HG02884 (cell line): ENCODE measurements around the gene LGMN.
"Not testable (repeated sequence)": the region's sequence is repeated elsewhere in the genome, so short reads cannot be mapped to it uniquely, and the experiment has no call there.

ENCODE experiments used
- ATAC-seq: cut with Tn5 transposase; IDR thresholded peaks from one replicate; pipeline ENCODE4 v1.9.1; 2021; ENCODE audit warnings: mild to moderate bottlenecking, moderate library complexity; ENCODE audit not compliant: unreplicated experiment

Gene LGMN

DNA sequence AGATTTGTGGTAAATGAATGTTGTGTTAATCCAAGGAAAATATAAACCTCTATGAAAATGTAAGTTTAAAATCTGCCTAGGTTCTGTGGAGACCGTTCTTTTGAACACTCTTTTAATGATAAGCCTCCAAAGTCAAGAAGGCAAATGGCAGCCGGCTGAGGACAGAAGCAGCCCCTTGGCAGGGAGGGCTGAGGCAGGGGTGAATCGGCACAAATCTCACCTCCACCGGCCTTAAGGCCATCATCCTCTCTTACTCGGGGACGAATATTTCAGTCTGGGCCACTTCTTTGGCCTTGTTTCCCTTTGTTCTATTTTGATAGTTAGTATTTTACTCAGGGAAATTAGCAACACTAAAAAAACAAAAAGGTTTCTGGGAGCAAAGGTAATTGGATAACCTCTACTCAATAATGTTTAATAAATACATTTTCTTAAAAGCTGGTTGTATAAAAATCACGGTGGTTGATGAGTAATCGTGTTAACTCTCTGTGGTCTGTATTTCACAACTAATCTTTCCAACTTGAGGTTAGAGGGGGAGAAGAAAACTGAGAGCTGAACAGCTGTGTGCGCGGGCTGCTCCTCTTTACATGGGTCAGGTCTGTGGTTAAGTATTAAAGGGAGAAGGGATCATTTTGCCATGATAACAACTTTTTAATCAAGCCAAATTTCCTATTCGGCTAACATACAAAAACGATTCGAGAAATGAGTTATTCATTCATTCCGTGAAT is 18.6 kb downstream of the LGMN start:
- peak; percentile 57 for ATAC-seq

DNA sequence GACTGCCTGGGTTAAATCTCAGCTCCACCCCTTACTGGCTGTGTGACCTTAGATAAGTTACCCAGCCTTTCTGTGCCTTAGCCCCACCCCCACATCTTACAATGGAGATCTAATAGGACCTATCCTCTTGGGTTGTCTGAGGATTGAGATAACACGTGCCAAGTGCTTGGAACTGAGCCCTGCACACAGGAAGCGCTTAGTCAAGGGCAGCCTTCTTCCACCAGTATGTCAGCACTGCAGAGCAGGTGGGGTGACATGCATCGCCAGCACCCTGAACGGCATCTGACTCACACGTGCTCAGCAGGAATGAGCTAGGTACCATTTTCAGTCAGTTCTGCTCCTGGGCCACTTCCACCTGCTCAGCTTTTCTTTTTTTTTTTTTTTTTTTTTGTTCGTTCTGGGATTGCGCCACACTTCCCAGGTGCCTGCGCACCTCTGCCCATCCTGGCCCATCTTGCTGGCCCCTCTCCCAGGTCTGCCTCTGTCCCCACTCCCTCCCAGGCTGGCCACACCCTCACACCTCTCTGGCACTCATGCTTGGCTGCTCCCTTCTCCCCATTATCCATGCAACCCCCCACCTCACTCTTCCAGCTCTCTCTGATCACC is 19.6 kb downstream of the LGMN start:
- no peak for ATAC-seq

DNA sequence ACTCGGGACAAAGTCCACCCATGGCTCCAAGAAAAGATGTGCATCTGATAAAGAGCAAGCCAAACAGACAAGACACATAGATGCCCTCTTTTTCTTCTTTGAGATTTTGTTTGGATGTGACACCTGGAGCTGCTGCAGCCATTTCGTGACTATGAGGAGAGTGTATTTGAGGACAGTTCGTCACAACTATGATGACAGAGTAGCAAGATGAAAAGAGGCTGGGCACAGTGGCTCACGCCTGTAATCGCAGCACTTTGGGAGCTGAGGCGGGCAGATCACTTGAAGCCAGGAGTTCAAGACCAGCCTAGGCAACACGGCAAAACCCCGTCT is 21.5 kb downstream of the LGMN start:
- no peak for ATAC-seq

DNA sequence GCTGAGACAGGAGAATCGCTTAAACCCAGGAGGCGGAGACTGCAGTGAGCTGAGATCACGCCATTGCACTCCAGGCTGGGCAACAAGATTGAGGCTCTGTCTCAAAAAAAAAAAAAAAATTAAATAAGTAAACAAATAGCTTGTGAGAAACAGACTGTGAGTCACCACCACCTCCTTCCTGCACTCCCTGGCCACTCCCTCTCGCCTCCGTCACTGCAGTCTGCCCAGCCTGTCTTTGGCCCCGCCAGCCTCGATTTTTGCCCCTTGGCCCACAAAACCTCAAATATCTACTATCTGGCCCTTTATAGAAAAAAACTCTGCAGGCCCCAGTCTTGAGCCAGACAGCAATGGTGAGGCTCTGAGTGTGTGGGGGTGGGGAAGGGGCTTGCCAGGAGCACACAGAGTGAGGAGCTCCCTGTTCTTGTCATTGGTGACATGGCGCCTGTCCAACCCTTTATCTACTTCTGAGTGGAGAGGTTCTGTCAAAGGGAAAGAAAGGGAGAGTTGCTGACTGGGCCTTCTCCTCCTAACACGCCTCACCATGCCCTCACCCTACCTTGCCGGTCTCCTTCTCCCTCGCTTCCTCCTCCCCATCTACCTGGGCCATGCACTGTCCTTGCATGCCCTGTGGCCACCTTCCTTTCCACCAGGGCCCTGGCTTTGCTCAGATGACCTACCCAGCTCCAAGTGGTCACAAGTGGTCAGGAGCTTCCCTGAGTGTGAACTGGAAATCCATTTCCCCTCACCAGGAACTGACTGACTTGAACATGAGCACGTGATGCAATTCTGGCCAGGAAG is 22.1 kb downstream of the LGMN start:
- no peak for ATAC-seq

DNA sequence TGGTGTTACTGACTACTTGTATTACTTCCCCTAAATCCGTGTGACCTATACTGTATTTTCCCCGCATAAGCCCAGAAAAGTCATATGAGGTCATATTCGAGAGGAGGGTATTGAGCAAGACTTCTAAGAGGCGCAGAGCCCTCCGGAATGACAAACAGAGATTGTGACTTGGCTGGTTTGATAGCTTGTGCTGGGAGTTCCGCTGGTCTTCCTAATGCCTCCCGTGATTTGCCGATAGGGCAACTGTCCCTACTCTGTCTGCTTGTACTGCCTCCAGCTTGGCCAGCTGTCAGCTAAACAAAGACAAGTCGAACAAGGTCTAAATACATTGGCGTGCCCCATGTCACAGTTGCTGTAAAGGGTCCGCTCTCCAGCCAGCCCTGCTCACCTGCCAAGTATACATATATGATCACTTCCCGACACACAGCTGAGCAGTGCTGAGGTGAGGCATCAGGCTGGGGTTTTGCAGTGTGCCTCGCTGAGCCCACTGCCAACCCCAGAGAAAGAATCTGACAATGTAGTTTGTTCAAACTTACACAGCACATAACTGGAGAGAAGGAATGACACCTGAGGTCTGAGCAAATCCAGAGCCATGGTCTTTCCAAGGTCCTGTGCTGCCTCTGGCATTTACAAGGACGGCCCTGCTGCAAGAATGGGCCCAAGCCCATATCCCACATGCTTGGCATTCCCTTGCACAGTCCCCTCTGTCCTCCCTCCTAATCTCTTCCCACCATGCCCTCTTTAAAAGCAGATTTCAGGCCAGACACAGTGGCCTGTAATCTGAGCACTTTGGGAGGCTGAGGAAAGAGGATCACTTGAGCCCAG is 23.7 kb downstream of the LGMN start:
- ATAC-seq = no peak

DNA sequence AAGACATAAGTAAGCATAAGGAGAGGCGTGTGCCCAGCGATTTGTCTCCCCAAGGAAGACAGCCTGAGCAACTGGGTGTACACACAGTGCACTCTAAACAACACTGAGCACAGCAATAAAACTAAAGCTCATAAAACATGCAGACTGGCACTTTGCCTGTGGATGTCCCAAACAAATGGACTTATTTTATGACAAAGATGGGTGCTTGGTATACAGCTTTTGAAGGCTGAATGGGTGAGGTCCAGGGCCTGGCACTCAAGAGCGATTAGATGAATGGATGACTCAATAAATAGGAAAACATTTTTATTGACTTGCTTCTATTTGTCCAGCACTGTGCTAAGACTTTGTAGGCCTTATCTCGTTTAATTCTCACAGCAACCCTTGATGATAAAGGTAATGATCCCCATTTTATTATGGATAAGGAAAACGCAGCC is 28.5 kb downstream of the LGMN start:
- ATAC-seq = no peak

DNA sequence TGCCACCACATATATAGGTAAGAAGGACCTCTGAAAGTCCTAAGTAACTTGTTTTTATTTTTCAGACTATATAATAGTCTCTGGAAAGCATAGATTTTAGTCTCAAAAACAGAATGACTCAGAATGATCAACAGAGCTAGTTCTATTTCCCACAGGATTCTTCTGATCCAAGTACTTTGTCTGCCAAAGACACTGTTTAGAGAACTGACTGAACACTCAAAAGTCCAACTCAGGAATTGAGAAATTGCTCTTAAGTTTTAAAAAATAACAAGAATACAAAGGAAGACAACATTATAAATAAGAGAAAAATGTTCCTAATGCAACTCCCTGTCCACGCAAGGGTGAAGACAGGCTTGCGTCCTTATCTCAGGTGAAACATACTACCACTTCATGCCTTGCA is 29.0 kb downstream of the LGMN start:
- no peak for ATAC-seq

DNA sequence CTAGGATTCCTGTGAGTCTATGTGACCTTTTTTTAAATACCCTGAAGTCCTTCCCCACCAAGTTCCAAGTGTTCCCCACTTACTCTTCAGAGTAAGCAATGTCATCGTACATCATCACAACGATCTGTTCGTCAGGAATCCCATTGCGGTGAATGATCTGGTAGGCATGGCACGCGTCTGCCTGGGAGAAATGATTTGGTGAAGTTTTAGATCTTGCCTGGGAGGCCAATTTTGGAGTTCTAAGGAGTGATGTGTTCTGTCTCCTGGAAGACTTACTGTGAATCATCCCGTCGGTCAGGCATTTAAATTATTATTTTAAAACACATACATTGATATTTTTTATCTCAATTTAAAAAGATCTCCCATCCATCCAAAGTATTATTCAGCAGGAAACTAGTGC is 29.8 kb downstream of the LGMN start:
- ATAC-seq = no peak

DNA sequence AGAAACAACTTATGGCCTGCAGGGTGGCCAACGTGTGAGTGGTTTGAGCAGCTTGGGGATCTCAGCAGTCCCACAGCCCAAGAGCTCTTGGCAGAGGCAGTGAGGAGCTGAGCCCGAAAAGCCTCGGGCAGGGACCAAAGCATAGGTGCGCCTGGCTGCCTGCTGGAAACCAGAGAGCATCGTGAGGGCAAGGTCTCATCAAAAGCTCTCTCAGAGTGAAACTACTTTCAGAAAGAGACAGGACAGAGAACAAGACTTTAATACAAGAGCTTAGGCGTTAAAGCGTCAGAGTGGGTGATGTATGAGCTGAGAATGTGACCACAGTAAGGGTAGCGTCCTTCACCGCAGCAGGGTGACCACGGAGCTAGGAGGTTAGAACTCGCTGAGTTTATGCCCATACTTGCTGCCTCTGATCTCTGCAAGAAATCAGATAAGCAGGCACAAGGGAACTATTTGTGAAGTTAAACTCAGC is 30.8 kb downstream of the LGMN start:
- no peak for ATAC-seq

DNA sequence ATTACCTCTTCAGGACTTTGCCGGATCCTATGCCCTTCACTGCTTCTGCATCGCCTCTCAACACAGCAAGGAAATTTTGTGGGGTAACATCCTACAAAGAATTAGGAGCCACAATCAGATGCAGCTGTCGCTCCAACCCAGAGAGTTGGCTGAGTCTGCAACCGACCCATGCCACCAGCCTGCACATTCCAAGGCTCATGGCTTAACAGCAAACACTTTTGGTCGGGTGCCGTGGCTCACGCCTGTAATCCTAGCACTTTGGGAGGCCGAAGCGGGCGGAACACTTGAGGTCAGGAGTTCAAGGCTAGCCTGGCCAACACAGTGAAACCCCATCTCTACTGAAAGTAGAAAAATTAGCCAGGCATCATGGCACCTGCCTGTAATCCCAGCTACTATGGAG is 32.3 kb downstream of the LGMN start:
- ATAC-seq = no peak

DNA sequence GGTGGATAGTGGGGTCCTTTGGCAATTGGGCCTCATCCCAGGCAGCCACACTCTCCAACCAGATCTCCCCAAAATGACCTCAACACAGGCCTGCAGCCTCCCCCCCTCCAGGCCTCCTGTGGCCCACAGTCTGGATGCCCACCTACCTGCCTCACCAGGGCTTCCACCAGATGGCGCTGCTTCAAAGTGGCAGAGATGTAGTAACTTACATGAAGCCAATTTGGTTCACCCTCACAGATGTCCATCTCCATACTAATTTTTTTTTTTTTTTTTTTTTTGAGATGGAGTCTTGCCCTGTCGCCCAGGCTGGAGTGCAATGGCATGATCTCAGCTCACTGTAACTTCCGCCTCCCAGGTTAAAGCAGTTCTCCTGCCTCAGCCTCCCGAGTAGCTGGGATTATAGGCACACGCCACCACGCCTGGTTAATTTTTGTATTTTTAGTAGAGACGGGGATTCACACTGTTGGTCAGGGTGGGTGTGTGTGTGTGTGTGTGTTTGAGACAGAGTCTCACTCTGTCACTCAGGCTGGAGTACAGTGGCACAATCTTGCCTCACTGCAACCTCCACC is 33.6 kb downstream of the LGMN start:
- not testable (repeated sequence) for ATAC-seq

DNA sequence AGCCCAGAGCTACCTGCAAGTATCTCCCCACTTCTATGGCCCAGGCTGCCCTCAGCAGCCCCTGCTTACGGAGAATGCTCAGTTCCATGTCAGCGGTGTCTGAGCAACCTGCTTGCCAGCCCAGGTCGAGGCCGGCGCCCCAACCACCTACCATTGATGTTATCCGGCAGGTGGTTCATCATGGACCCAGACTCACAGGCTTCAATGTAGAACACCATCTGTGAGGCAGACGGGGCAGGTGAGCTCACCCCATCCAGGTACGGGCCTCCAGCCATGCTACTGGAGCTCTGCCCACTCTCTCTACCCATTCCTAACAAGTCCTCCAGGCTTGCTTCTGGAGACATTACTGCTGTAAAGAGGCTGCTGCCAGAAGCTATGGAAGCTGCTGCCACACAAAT is 35.8 kb downstream of the LGMN start:
- ATAC-seq = no peak

DNA sequence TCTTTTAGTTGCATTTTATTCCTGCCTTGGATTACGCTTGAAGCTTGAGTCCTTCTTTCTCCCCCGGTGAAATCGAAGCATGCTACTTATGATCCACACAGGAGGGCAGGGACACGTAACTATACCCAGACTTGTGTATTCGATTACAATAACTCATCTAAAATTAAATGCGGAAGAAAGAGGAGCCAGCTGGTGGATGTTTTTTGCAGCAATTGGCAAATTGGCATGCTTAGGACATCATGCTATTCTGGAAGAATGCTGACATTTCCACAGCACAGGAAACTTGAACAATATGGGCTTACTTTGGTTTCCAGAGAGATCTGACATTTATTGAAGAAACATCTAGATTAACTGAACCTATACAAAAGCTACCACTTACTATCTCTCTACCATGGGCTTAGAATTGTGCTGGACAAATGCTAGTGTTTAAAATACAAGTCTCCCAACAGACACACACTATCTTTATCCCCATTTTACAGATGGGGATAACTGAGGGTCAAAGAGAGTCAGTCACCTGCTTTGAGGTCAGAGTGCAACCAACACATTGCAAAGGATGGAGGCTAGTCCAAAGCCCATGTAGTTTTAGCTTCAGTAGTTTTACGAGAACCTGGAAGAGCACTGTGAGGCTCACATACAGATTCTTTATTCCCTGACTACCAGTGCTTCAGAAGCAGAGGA is 36.3 kb downstream of the LGMN start:
- no peak for ATAC-seq

DNA sequence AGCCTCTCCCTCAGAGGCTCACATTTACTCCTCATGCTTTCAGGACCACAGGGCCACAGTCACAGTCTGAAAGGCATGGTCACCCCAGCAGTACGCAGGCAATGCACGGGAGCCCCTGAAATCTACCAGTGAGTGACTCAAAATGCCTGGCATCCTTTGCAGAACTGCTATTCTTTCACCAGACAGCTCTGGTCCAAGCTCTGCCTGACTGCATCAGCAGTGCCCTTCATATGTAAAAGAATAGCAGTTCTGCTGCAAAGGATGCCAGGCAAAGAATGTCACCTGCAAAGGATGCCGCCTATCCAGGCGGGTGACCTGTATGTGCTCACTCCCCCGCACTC is 38.5 kb downstream of the LGMN start:
- ATAC-seq = no peak

DNA sequence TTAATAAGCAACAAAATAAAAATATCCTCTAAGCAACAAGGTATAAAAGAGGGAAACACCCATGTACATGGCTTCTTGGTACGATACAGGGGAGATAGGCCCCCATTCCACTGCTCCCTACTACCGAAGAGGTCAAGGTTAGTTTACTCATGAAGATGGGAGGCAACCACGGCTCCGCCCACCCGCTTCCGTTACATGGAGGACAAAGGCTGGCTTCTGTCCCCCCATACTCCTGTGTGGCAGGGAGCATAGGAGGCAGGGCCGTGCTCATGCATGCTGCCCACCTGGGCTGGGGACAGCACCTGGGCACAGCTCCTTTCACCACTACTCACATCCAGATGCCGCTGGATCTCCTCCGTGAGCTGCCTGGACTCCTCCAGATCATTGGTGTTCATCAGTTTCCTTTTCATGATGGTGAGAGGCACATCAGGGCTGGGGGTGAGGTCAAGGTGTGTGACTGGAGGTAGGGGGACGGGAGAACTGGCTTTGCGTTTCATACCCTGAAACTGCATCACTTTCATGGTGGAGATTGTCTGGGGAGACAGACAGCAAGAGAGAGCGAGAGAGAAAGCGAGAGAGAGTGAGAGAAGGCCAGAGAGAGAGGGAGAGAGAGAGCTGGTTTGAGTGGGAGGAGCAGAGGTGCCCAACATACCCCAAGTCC is 39.0 kb downstream of the LGMN start:
- no peak for ATAC-seq

DNA sequence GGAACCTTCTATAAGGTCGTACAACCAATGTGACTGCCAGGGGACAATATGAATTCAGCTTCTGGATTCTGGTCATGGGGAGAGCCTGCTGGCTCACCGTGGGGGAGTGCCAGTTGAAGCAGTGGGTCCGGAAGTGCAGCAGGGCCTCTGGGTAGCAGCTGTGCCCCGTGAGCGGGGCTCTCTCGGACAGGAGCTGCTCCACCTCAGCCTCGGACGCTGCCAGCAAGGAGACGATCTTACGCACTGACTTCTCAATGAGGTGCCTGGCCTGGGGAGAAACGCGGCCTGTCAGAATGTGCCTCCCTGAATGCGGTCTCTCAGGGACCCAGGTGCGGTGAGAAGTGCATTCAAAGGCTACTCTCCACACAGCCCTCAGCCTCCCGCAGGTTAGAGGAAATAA is 42.0 kb downstream of the LGMN start:
- ATAC-seq = no peak

DNA sequence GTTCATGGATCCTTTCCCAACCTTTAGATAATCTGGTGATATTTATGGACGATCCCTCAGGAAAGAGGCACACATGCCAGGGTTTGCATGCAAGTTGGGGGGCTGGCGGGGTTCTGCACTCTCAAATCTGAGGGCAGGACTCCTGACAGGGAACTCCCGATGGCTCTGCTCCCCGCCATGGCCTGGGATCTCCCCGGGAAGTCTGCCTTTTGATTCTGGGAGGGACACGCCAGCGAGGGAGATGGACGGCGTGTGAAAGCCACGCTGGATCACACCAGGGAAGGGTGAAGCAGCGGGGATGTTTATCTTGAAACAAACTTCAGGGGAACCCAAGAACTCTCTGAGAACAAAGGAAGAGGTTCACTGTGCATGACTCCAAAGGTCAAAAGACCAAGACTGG is 43.6 kb downstream of the LGMN start:
- ATAC-seq = no peak

DNA sequence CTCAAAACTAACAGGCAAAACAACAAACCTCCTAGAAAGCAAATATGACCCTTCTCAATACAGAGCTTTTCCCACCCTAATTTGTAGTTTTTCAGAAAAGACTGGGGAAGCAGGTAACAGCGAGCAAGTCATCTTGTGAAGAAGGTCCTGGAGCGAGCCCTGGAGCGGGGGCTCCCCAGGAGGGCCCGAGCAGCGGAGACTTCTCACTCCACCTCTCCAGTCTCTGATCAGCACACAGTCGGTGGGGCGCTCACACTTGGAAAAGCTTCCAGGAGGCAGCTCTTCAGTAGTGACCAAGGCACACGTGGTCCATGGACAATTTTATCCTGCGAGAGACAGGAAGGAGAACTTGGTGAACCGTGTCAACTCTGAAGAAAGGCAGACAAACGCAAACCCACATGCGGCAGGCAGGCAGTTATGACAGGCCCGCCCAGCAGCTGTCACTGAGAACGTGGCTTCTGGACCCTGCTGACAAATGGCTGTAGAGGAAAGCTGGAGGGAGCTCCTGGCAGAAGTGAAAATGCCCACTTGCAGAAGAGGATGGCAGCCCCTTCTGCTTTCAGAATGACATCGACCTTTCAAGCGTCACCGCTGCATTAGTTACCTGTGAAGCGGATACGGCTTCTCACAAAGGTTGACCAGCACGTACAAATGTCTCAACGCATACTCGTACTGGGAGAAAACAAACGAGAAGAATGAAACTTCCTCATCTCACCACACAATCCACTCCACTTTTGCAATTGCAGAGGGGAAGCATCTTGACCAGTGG is 44.2 kb downstream of the LGMN start:
- peak; percentile 98 for ATAC-seq

DNA sequence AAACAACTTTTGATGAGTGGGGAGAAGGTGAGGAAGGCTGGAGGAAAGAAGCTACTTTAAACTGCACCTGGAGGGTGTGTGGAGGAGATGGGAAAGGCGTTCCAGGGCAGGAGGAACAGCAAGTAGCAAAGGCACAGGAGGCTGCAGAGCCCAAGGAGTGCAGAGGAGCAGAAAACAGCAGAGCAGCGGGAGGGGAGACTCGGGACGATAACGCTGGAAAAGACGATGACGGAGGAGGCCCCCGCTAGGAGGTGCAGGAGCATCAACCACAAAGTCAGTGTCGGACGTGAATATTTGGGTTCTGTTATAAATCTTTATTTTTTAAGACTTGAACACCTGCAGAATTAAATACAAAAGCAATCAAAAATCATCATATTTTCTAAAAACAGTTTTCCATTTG is 44.9 kb downstream of the LGMN start:
- no peak for ATAC-seq
